Activated naive CD8-positive, alpha-beta T cell treated with anti-CD3 and anti-CD28 coated beads for 36 hours (primary cell): ENCODE results near the gene TAF6. TPM values are rescaled to one million over a fixed set of nuclear protein-coding genes. Genes with fewer than 3 reads are reported as not detected.

Experiments used
- DNase-seq: peaks from one replicate; pipeline ENCODE4 v3.0.0; 2021
- H3K27ac Mint-ChIP-seq: one replicate; pipeline ENCODE4 v1.8.0; 2022; ENCODE audit warnings: mild to moderate bottlenecking, moderate library complexity, mixed read lengths
- H3K27me3 Mint-ChIP-seq: one replicate; pipeline ENCODE4 v1.8.0; 2022; ENCODE audit warnings: mild to moderate bottlenecking, mixed read lengths
- H3K36me3 Mint-ChIP-seq: one replicate; pipeline ENCODE4 v1.8.0; 2021; ENCODE audit warnings: mild to moderate bottlenecking, mixed read lengths
- H3K4me1 Mint-ChIP-seq: one replicate; pipeline ENCODE4 v1.8.0; 2021; ENCODE audit warnings: mixed read lengths
- H3K4me3 Mint-ChIP-seq: one replicate; pipeline ENCODE4 v1.8.0; 2022; ENCODE audit warnings: mild to moderate bottlenecking, moderate library complexity, mixed read lengths
- H3K9me3 Mint-ChIP-seq: one replicate; pipeline ENCODE4 v1.8.0; 2022; ENCODE audit warnings: mixed read lengths
- total RNA-seq, 2 experiments: library from RNA; stranded (reverse); gene quantifications; one replicate each; pipeline ENCODE4 v1.2.3, GENCODE V29; 2021

TAF6 gene
- total RNA-seq, 2 experiments from 2014 or later, result 59.7 to 61.1 TPM

DNA sequence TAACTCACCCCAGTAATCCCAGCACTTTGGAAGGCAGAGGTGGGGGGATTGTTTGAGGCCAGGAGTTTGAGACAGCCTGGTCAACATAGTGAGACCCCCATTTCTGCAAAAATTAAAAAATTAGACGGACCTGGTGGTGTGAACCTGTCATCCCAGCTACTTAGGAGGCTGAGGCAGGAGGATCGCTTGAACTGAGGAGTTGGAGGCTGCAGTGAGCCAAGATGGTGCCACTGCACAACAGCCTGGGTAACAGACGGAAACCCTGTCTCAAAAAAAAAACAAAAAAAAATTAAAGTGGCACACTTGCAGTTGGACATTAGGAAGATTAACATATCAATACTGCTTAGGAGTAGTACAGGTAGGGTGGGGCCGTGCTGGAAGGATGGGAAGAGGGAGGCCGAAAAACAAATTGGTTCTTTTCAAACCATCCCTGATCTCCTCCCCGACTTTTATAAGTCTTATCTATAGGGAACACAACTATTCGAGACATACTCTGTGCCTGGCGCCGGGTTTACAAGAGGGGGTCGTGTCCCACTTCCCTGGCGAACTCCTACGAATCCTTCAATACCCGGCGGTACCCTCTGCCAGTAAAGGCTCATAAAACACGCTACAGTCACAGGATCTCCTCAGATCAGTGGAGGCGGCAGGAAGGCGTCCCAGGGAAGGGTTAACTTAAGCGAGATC lies 628 bp downstream of the TAF6 start:
- Mint-ChIP-seq H3K9me3 (no peaks in the 10 kb centered on the region), H3K4me3 (peak overlapping the region; percentile 99), H3K36me3 (peaks cover 9% of the 10 kb centered on the region), H3K27me3 (no peaks in the 10 kb centered on the region), H3K27ac (peak overlapping the region; percentile 94), H3K4me1 (peaks cover 11% of the 10 kb centered on the region)
- no peak for DNase-seq

DNA sequence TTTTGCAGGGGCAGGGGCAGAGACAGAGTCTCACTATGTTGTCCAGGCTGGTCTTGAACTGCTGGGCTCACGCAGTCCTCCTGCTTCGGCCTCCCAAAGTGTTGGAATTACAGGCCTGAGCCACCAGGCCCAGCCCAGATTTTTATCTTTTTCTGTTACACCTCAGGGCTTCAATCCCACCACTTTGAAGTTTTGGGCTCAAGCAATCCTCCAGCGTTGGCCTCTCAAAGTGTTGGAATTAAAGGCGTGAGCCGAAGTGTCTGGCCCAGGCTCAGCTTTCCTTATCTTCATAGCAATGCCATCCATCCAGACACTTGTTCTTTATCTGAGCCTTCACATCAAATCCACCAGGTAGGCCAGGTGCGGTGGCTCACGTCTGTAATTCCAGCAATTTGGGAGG lies 4.1 kb downstream of the TAF6 start:
- Mint-ChIP-seq H3K27ac (no peak overlapping the region), H3K27me3 (no peaks in the 10 kb centered on the region), H3K4me1 (peaks cover 3% of the 10 kb centered on the region), H3K36me3 (peaks cover 14% of the 10 kb centered on the region), H3K4me3 (no peak overlapping the region), H3K9me3 (no peaks in the 10 kb centered on the region)
- DNase-seq, result no peak

- H3K4me1 Mint-ChIP-seq, result no peaks in the 10 kb centered on the region
- H3K9me3 Mint-ChIP-seq, result no peaks in the 10 kb centered on the region
- peaks cover 20% of the 10 kb centered on the region for H3K36me3 Mint-ChIP-seq
- DNase-seq, result no peak
- no peak overlapping the region for H3K4me3 Mint-ChIP-seq
- no peaks in the 10 kb centered on the region for H3K27me3 Mint-ChIP-seq
- H3K27ac Mint-ChIP-seq, result no peak overlapping the region
Observed at GRCh38 chr7:100111914-100112313, 7.2 kb downstream of the TAF6 start.

DNA sequence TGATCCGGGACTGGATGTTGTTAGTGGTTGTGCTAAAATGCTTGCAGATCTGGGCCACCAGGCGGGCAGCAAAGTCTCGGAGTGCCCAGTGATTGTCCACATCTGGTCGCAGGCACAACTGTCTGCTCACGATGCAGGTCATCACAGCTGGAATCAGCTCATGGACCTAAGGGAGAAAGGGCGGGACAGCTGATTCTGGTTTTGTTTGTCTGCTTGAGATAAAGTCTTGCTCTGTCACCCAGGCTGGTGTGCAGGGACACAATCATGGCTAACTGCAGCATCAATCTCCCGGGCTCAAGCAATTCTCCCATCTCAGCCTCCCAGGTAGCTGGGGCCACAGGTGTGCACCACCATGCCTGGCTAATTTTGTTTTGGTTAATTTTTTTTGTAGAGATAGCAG lies 8.0 kb downstream of the TAF6 start:
- peaks cover 16% of the 10 kb centered on the region for H3K36me3 Mint-ChIP-seq
- no peak overlapping the region for H3K27ac Mint-ChIP-seq
- H3K27me3 Mint-ChIP-seq, result no peaks in the 10 kb centered on the region
- H3K9me3 Mint-ChIP-seq, result no peaks in the 10 kb centered on the region
- H3K4me3 Mint-ChIP-seq, result no peak overlapping the region
- no peaks in the 10 kb centered on the region for H3K4me1 Mint-ChIP-seq
- no peak for DNase-seq

DNA sequence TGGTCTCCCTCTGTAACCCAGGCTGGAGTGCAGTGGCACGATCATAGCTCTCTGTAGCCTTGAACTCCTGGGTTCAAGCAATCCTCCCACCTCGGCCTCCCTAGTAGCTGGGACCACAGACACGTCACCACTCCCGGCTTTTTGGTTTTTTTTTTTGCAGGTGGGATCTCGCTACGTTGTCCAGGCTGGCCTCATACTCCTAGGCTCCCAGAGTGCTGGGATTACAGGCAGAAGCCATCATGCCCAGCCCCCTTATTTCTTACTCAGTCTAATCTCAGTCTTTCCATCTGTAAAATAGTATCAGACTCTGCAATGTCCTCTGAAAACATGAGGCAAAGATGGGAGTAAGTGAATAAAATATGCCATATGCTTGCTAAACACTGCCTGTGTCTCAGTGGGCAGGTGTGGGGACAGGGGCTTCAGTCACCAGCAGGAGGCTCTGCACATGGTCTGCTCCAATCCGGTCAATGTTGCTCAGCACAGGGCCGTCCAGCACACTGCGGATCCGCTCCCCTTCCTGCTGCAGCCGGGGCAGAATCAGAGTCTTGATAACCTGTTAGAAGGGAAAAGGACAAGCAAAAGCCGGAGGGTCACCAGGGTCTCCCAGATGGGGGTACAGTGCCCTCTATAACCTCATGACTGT lies 9.5 kb downstream of the TAF6 start:
- peaks cover 16% of the 10 kb centered on the region for H3K36me3 Mint-ChIP-seq
- no peaks in the 10 kb centered on the region for H3K27me3 Mint-ChIP-seq
- no peaks in the 10 kb centered on the region for H3K4me1 Mint-ChIP-seq
- DNase-seq, result no peak
- no peaks in the 10 kb centered on the region for H3K9me3 Mint-ChIP-seq
- no peak overlapping the region for H3K4me3 Mint-ChIP-seq
- no peak overlapping the region for H3K27ac Mint-ChIP-seq

- Mint-ChIP-seq H3K4me1 (peaks cover under 1% of the 10 kb centered on the region), H3K4me3 (no peak overlapping the region), H3K27ac (no peak overlapping the region), H3K27me3 (no peaks in the 10 kb centered on the region), H3K36me3 (peaks cover 18% of the 10 kb centered on the region), H3K9me3 (no peaks in the 10 kb centered on the region)
- no peak for DNase-seq
Observed at GRCh38 chr7:100107890-100108289, 11.3 kb downstream of the TAF6 start.

GRCh38 chr7:100107125-100107737 lies 11.9 kb downstream of the TAF6 start:
- DNase-seq, result no peak
- Mint-ChIP-seq H3K4me1 (peaks cover 6% of the 10 kb centered on the region), H3K36me3 (peaks cover 16% of the 10 kb centered on the region), H3K27ac (peak overlapping the region; percentile 16), H3K4me3 (no peak overlapping the region), H3K9me3 (no peaks in the 10 kb centered on the region), H3K27me3 (no peaks in the 10 kb centered on the region)

GRCh38 chr7:100106633-100107032 lies 12.5 kb downstream of the TAF6 start:
- Mint-ChIP-seq H3K27ac (no peak overlapping the region), H3K4me1 (peaks cover 6% of the 10 kb centered on the region), H3K36me3 (peaks cover 16% of the 10 kb centered on the region), H3K9me3 (no peaks in the 10 kb centered on the region), H3K4me3 (no peak overlapping the region), H3K27me3 (no peaks in the 10 kb centered on the region)
- no peak for DNase-seq

GRCh38 chr7:100105534-100105933 lies 13.6 kb downstream of the TAF6 start:
- Mint-ChIP-seq H3K4me3 (no peak overlapping the region), H3K27me3 (peaks cover 3% of the 10 kb centered on the region), H3K27ac (no peak overlapping the region), H3K9me3 (no peaks in the 10 kb centered on the region), H3K4me1 (peaks cover 6% of the 10 kb centered on the region), H3K36me3 (peaks cover 20% of the 10 kb centered on the region)
- no peak for DNase-seq

DNA sequence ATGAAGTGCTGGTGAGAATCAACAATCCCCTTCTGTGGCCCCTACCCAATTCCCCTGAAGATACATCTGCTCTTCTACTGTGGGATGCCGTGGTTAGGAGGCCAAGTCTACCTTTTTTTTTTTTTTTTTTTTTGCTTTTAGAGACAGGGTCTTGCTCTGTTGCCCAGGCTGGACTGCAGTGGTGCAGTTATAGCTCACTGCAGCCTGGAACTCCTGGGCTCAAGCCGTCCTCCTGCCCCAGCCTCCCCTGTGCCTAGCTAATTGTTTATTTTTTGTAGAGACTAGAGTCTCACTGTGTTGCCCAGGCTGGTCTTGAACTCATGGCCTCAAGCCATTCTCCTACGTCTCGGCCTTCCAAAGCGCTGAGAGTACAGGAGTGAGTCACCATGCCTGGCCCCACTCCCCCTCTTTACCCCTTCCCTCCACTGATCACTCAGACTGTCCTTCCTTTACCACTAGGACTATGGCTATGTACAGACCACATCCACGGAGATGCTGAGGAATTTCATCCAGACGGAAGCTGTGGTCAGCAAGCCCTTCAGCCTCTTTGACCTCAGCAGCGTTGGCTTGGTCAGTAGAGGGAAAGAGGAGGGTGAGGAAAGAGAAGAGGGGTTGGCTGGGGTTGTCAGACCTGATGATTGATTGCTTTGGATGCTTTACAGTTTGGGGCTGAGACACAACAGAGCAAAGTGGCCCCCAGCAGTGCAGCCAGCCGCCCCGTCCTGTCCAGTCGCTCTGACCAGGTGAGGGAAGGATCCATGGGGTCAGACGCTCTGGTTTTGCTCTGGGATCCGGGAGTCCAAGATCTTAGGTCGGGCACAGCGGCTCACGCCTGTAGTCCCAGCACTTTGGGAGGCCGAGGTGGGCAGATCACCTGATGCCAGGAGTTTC lies 16.0 kb downstream of the TAF6 start:
- H3K9me3 Mint-ChIP-seq, result no peaks in the 10 kb centered on the region
- H3K36me3 Mint-ChIP-seq, result peaks cover 34% of the 10 kb centered on the region
- H3K4me3 Mint-ChIP-seq, result peak overlapping the region; percentile 92
- peaks cover 27% of the 10 kb centered on the region for H3K4me1 Mint-ChIP-seq
- peak overlapping the region; percentile 78 for H3K27ac Mint-ChIP-seq
- H3K27me3 Mint-ChIP-seq, result peaks cover 8% of the 10 kb centered on the region
- DNase-seq, result no peak

DNA sequence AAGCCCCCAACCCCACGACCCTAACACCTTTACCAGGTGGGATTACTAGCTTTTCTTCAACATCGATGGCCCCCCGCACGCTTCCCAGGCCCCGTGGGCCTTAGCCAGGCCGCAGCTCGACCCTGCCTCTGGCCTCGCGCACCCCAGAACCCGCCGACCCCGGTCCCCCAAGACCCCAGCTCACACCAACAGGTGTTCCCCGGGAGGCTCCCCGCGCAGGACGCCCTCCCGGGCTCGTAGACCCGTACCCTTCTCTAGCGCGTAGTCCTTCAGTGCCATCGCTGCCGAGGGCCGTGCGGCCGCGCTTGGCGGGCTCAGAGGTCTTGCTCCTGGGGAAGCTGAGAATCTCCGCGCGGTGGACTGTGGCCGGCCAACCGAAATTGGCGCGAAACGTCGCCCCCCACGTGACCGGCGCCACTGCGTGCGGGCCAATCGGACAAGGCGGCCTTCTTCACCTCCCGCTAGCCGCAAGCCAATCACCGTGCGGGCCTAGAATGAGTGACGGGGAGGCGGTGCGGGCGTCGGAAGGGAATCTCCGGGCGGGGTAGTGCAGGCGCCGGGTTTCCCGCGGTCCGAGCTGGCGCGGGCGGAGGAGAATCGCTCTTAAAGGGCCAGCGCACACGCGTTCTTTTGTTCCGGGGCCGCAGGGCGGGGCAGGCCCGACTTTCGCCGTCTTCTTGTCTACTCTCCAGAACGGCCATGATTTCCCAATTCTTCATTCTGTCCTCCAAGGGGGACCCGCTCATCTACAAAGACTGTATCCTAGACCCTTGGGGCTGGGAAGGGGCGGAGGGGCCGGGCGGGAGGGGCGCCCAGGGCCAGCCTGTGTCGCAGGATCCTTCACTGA lies 17.9 kb downstream of the TAF6 start, which contains the start of the genes AP4M1 and MCM7:
AP4M1 (plus strand) TSS at position 628 of the 847 bp plus-strand sequence; CDS start at position 700, 72 bp downstream.
MCM7 (minus strand) TSS at position 382 of the 847 bp plus-strand sequence; CDS start at position 279, 103 bp downstream.
- peak within 1 kb of the TSS; percentile 92 for H3K4me3 Mint-ChIP-seq
- peaks cover 8% of the 10 kb centered on the region for H3K27me3 Mint-ChIP-seq
- DNase-seq, result peak; percentile 99
- H3K36me3 Mint-ChIP-seq, result peaks cover 47% of the 10 kb centered on the region
- no peaks in the 10 kb centered on the region for H3K9me3 Mint-ChIP-seq
- H3K27ac Mint-ChIP-seq, result peak within 1 kb of the TSS; percentile 97
- peaks cover 38% of the 10 kb centered on the region for H3K4me1 Mint-ChIP-seq

- H3K27ac Mint-ChIP-seq, result peak overlapping the region; percentile 97
- H3K27me3 Mint-ChIP-seq, result peaks cover 8% of the 10 kb centered on the region
- peak overlapping the region; percentile 92 for H3K4me3 Mint-ChIP-seq
- H3K36me3 Mint-ChIP-seq, result peaks cover 55% of the 10 kb centered on the region
- peak; percentile 93 for DNase-seq
- peaks cover 38% of the 10 kb centered on the region for H3K4me1 Mint-ChIP-seq
- H3K9me3 Mint-ChIP-seq, result no peaks in the 10 kb centered on the region
Observed at GRCh38 chr7:100100420-100101015, 18.6 kb downstream of the TAF6 start.

DNA sequence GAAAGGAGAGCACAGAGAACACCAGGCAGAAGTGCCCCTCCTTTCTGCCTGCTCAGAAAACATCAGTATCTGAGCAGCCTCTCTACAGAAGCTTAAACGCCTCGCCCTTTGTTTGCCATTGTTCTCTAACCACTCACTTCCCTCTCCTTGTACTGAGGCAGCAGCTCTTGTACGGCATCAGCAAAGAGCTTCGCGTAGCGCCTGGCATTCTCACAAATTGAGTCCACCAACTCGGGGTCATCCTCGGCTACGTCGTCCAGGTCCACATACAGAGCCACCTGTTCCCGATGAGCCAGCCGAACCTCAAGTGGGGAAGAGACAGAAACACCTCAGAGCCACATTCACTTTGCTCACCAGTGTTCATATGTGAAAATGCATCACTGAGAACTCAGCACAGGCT lies 19.7 kb downstream of the TAF6 start:
- H3K27ac Mint-ChIP-seq, result peak overlapping the region; percentile 97
- no peaks in the 10 kb centered on the region for H3K9me3 Mint-ChIP-seq
- H3K27me3 Mint-ChIP-seq, result peaks cover 8% of the 10 kb centered on the region
- H3K36me3 Mint-ChIP-seq, result peaks cover 60% of the 10 kb centered on the region
- H3K4me3 Mint-ChIP-seq, result peak overlapping the region; percentile 92
- H3K4me1 Mint-ChIP-seq, result peaks cover 41% of the 10 kb centered on the region
- DNase-seq, result no peak

DNA sequence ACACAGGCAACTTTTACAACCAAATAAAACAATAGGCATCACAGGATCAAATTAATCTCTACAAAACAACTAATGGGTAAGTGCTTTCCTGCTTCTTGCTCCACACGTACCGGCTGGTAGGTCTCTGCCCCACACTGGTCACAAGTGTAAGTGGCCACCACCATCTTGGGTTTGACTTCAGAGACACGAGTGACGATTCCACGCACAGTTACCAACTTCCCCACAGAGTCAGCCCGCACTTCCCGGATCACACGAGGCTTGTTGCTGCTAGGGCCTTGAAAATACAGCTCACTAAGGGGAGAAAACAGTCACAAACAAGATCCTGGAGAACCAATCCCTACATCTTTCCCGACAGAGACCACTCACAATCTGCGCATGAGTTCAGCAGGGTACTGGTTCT lies 20.2 kb downstream of the TAF6 start:
- no peaks in the 10 kb centered on the region for H3K9me3 Mint-ChIP-seq
- peak overlapping the region; percentile 92 for H3K4me3 Mint-ChIP-seq
- peaks cover 8% of the 10 kb centered on the region for H3K27me3 Mint-ChIP-seq
- DNase-seq, result no peak
- H3K36me3 Mint-ChIP-seq, result peaks cover 60% of the 10 kb centered on the region
- peaks cover 41% of the 10 kb centered on the region for H3K4me1 Mint-ChIP-seq
- H3K27ac Mint-ChIP-seq, result peak overlapping the region; percentile 97
